H7 (cell line): ENCODE data around the gene ZFYVE28. TPM values are rescaled to one million over a fixed set of nuclear protein-coding genes. Genes with fewer than 3 reads are reported as not detected.

ENCODE experiments used
- DNase-seq: peaks from one replicate; pipeline ENCODE4 v3.0.0; 2012
- H3K27me3 ChIP-seq: 2 replicates; pipeline ENCODE4 v1.6.0; 2011; ENCODE audit warnings: mild to moderate bottlenecking, low read length; ENCODE audit not compliant: control insufficient read depth, insufficient read depth
- H3K36me3 ChIP-seq: replicated peaks from 2 replicates; pipeline ENCODE4 v1.5.1; 2011; ENCODE audit warnings: low read length; ENCODE audit not compliant: control insufficient read depth, insufficient read depth
- H3K4me3 ChIP-seq: 2 replicates; pipeline ENCODE4 v1.5.1; 2011; ENCODE audit warnings: low read depth, mild to moderate bottlenecking, control low read depth, low read length, moderate library complexity; ENCODE audit not compliant: insufficient read depth
- total RNA-seq: library from RNA; depleted of rRNA; stranded (reverse); fragments of >200 nt; shearing (Covaris generic); gene quantifications from 2 replicates; pipeline ENCODE4 v1.2.3, GENCODE V29; 2014

Gene ZFYVE28
- total RNA-seq, 1 experiment from 2014 or later, result 2.1 TPM

- H3K36me3 ChIP-seq, result no peaks in the 10 kb centered on the region
- DNase-seq, result peak; percentile 53
- no peak overlapping the region for H3K4me3 ChIP-seq
- no peaks in the 10 kb centered on the region for H3K27me3 ChIP-seq
Observed at GRCh38 chr4:2450394-2451035, 32.1 kb upstream of the ZFYVE28 start.

DNA sequence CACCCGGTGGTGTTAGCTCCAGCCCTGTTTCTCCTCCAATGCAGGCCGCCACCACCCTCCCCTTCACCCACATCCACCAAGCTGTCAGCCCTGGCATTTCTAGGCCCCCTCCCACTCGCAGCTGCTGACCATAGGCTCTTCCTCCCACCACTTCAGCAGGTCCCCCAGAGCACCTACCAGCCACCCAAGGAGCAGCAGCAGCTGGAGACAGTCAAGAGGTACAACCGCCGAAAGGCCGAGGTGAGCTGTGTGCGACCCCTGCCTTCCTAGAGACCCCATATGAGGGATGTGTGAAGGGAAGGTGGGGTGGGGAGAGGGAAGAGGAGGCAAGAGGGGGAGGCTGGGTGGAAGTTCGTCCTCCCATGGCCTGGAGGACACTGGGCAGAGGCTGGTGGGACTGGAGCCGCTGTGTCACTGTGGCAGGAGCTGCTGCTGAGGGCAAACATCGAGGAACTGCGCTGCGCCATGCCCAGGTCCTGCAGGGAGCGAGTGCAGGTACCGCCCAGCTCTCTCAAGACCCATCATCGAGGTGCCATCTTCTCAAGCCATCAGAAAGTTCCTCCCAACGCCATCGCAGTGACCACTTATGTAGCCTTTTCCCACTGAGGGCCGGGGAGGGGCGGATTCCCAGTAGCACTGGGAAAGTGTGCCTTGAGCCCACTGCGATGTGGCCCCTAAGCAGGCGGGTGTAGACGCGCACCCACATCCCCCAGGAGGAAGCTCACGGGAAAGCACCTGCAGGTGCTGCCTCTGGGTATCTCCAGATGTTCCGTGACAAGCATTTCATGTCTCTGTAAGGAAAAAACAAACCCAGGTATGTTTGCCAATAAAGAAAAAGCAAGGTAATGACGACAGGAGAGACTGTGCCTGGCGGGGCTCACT lies 31.3 kb upstream of the ZFYVE28 start:
- peak; percentile 47 for DNase-seq
- Histone ChIP-seq H3K4me3 (no peak overlapping the region), H3K27me3 (no peaks in the 10 kb centered on the region), H3K36me3 (no peaks in the 10 kb centered on the region)

GRCh38 chr4:2449051-2449450 lies 30.6 kb upstream of the ZFYVE28 start:
- H3K27me3 ChIP-seq, result no peaks in the 10 kb centered on the region
- no peak overlapping the region for H3K4me3 ChIP-seq
- peak; percentile 48 for DNase-seq
- no peaks in the 10 kb centered on the region for H3K36me3 ChIP-seq

DNA sequence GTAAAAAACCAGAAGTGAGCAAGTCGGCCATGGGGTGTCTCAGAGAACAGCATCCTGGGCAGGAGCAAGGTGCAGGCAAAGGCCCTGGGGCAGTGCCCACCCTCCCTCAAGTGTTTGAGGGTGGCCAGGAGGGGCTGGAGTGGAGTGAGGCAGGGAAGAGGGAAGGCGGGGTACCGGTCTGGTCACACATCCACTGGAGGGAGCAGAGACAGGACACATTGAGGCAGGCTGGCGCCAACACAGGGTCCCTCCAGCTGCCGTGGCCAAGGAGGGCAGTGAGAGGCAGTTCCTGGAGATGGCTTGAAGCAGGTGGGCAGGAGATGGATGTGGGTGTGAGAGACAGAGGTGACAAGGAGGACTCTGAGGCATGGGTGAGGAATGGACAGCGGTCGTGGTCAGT lies 30.1 kb upstream of the ZFYVE28 start:
- no peaks in the 10 kb centered on the region for H3K27me3 ChIP-seq
- H3K4me3 ChIP-seq, result no peak overlapping the region
- no peak for DNase-seq
- H3K36me3 ChIP-seq, result no peaks in the 10 kb centered on the region

GRCh38 chr4:2446656-2447564 lies 28.5 kb upstream of the ZFYVE28 start:
- Histone ChIP-seq H3K4me3 (no peak overlapping the region), H3K27me3 (no peaks in the 10 kb centered on the region), H3K36me3 (no peaks in the 10 kb centered on the region)
- no peak for DNase-seq

- Histone ChIP-seq H3K27me3 (no peaks in the 10 kb centered on the region), H3K36me3 (no peaks in the 10 kb centered on the region), H3K4me3 (no peak overlapping the region)
- no peak for DNase-seq
Observed at GRCh38 chr4:2445571-2445970, 27.1 kb upstream of the ZFYVE28 start.

DNA sequence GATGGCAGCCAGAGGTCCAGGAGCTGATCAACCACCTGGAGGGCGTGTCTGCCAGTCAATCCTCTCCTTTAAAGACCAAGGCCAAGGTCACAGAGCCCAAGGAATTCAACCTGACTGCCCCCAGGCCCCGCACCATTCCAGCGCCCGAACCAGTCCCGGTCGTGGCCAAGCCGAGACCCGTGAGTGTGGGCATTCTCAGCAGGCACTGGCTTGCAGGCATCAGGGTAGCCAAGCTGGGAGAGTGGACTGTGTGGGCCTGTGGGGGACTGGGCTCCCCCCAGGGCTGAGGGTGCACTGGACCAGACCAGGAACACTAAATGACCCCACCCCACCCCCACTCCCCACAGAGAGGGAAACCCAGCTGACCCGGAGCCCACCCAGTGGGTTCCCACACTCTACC lies 26.7 kb upstream of the ZFYVE28 start:
- no peak overlapping the region for H3K4me3 ChIP-seq
- no peaks in the 10 kb centered on the region for H3K27me3 ChIP-seq
- no peaks in the 10 kb centered on the region for H3K36me3 ChIP-seq
- DNase-seq, result no peak

- no peaks in the 10 kb centered on the region for H3K36me3 ChIP-seq
- no peak overlapping the region for H3K4me3 ChIP-seq
- H3K27me3 ChIP-seq, result no peaks in the 10 kb centered on the region
- DNase-seq, result no peak
Observed at GRCh38 chr4:2443956-2444740, 25.7 kb upstream of the ZFYVE28 start.

- Histone ChIP-seq H3K36me3 (no peaks in the 10 kb centered on the region), H3K27me3 (no peaks in the 10 kb centered on the region), H3K4me3 (no peak overlapping the region)
- no peak for DNase-seq
Observed at GRCh38 chr4:2443061-2443730, 24.8 kb upstream of the ZFYVE28 start.

- Histone ChIP-seq H3K4me3 (no peak overlapping the region; the same call in 1 of the 2 replicates), H3K36me3 (no peaks in the 10 kb centered on the region), H3K27me3 (no peaks in the 10 kb centered on the region)
- DNase-seq, result peak; percentile 91
Observed at GRCh38 chr4:2442175-2442993, 23.9 kb upstream of the ZFYVE28 start.

GRCh38 chr4:2441393-2442174 lies 23.1 kb upstream of the ZFYVE28 start:
- H3K4me3 ChIP-seq, result no peak overlapping the region; the same call in 1 of the 2 replicates
- H3K27me3 ChIP-seq, result no peaks in the 10 kb centered on the region
- H3K36me3 ChIP-seq, result no peaks in the 10 kb centered on the region
- DNase-seq, result peak; percentile 97
